Testis (tissue), 2 donors: ENCODE data around the gene ZNF714.

Source experiments
- POLR2A ChIP-seq: fragments of 450-650 bp; IDR thresholded peaks from one replicate; pipeline ENCODE4 v1.6.1; 2017; ENCODE audit warnings: antibody characterized with exemption, mild to moderate bottlenecking, moderate library complexity
- TF ChIP-seq, protein P1 (sequence below), 3 experiments: fragments of 450-650 bp in 2 of 3; fragments of 200-600 bp in 1 of 3; sonication (generic) in 1 of 3; IDR thresholded peaks; one replicate each; pipeline ENCODE4 v1.5.1; 2016 to 2019; ENCODE audit warnings: antibody characterized with exemption in 3 of 3, mild to moderate bottlenecking in 2 of 3, moderate library complexity in 1 of 3

DNA sequence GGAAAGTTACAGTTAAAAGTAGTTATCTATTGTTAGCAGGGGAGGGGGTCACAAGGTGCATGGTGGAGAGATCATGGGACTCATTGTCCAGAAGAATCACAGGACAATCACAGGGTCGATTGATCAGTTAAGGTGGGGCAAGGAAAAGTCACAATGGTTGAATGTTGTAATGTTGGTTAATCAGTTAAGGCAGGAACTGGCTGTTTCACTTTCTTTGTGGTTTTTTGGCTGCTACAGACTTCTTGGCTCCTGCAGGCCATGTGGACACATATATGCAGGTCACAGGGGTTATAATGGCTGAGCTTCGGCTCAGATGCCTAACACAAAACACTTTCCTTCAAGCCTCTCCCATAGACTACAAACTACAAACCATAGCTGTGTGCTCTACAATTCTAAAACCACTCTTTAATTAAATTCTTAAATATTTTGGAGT lies 52.9 kb downstream of the ZNF714 start:
- TF ChIP-seq POLR2A: no peak
- TF ChIP-seq, protein P1, sequence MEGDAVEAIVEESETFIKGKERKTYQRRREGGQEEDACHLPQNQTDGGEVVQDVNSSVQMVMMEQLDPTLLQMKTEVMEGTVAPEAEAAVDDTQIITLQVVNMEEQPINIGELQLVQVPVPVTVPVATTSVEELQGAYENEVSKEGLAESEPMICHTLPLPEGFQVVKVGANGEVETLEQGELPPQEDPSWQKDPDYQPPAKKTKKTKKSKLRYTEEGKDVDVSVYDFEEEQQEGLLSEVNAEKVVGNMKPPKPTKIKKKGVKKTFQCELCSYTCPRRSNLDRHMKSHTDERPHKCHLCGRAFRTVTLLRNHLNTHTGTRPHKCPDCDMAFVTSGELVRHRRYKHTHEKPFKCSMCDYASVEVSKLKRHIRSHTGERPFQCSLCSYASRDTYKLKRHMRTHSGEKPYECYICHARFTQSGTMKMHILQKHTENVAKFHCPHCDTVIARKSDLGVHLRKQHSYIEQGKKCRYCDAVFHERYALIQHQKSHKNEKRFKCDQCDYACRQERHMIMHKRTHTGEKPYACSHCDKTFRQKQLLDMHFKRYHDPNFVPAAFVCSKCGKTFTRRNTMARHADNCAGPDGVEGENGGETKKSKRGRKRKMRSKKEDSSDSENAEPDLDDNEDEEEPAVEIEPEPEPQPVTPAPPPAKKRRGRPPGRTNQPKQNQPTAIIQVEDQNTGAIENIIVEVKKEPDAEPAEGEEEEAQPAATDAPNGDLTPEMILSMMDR (IDR thresholded peaks at IDR 0.05): no peak
